NOMO-1 (cell line): ENCODE measurements around the gene PTPRM.

ENCODE experiments used
- DNase-seq, 2 experiments: peaks; one replicate each; lab custom pipeline; 2025; ENCODE audit not compliant: unreplicated experiment in 2 of 2; lab: John Stamatoyannopoulos, UW

PTPRM gene

GRCh38 chr18:8290913-8291312 is 723.8 kb downstream of the PTPRM start:
- no peak for DNase-seq

GRCh38 chr18:8293184-8293583 is 726.1 kb downstream of the PTPRM start:
- no peak for DNase-seq

GRCh38 chr18:8296886-8297616 is 729.9 kb downstream of the PTPRM start:
- no peak for DNase-seq

GRCh38 chr18:8298186-8298585 is 731.1 kb downstream of the PTPRM start:
- DNase-seq: no peak

- DNase-seq: no peak
Measured at GRCh38 chr18:8299054-8299980, 732.2 kb downstream of the PTPRM start.

- DNase-seq: no peak
Measured at GRCh38 chr18:8300751-8301410, 733.8 kb downstream of the PTPRM start.

GRCh38 chr18:8301427-8302172 is 734.5 kb downstream of the PTPRM start:
- DNase-seq: no peak

GRCh38 chr18:8303151-8303755 is 736.1 kb downstream of the PTPRM start:
- no peak for DNase-seq

- DNase-seq: no peak
Measured at GRCh38 chr18:8307960-8308359, 740.8 kb downstream of the PTPRM start.

GRCh38 chr18:8313043-8313442 is 745.9 kb downstream of the PTPRM start:
- no peak for DNase-seq

GRCh38 chr18:8314124-8314523 is 747.0 kb downstream of the PTPRM start:
- no peak for DNase-seq

GRCh38 chr18:8319798-8320489 is 752.8 kb downstream of the PTPRM start:
- no peak for DNase-seq

GRCh38 chr18:8322486-8322885 is 755.4 kb downstream of the PTPRM start:
- DNase-seq: no peak

- no peak for DNase-seq
Measured at GRCh38 chr18:8324343-8325065, 757.4 kb downstream of the PTPRM start.

GRCh38 chr18:8326763-8327394 is 759.8 kb downstream of the PTPRM start:
- no peak for DNase-seq

- DNase-seq: no peak
Measured at GRCh38 chr18:8328126-8328525, 761.0 kb downstream of the PTPRM start.

GRCh38 chr18:8329186-8329771 is 762.2 kb downstream of the PTPRM start:
- peak in 1 of 2 experiments; percentile 54 for DNase-seq

- DNase-seq: no peak
Measured at GRCh38 chr18:8330575-8330974, 763.5 kb downstream of the PTPRM start.
